BJ (cell line): ENCODE results near the gene COBLL1. TPM values are rescaled to one million over a fixed set of nuclear protein-coding genes. Genes with fewer than 3 reads are reported as not detected.

ENCODE experiments used
- CTCF ChIA-PET: fragments of 350-600 bp; formaldehyde crosslinking; extraction: SDS; loops from one replicate; lab custom pipeline; 2021; ENCODE audit warnings: antibody characterized with exemption, inconsistent platforms; lab: Yijun Ruan, JAX
- POLR2A ChIA-PET: fragments of 300-600 bp; sonication (Branson Sonifier 250); formaldehyde crosslinking; extraction: SDS; loops from one replicate; lab custom pipeline; 2021; ENCODE audit warnings: antibody characterized with exemption; lab: Charles Lee
- DNase-seq: peaks from one replicate; pipeline ENCODE4 v3.0.0-alpha.2; 2011; ENCODE audit warnings: low read depth
- H3K27me3 ChIP-seq: 2 replicates; pipeline ENCODE4 v1.6.0; 2011; ENCODE audit warnings: low read length; ENCODE audit not compliant: control insufficient read depth, insufficient read depth
- H3K36me3 ChIP-seq: 2 replicates; pipeline ENCODE4 v1.5.1; 2011; ENCODE audit warnings: low read length; ENCODE audit not compliant: control insufficient read depth, insufficient read depth
- H3K4me3 ChIP-seq: 2 replicates; pipeline ENCODE4 v1.5.1; 2011; ENCODE audit warnings: low read depth, mild to moderate bottlenecking, control low read depth, low read length
- CTCF ChIP-seq: IDR thresholded peaks from 2 replicates; pipeline ENCODE4 v1.5.1; 2011; ENCODE audit warnings: low read depth, mild to moderate bottlenecking, control low read depth, inconsistent platforms, low read length, moderate library complexity; ENCODE audit not compliant: insufficient read depth
- polyA plus RNA-seq: library from polyadenylated mRNA; depleted of rRNA; stranded (reverse); fragments of >200 nt; gene quantifications from 2 replicates; pipeline ENCODE4 v1.2.3, GENCODE V29; 2011

The COBLL1 gene
- polyA plus RNA-seq, 1 experiment, result 34.2 TPM

DNA sequence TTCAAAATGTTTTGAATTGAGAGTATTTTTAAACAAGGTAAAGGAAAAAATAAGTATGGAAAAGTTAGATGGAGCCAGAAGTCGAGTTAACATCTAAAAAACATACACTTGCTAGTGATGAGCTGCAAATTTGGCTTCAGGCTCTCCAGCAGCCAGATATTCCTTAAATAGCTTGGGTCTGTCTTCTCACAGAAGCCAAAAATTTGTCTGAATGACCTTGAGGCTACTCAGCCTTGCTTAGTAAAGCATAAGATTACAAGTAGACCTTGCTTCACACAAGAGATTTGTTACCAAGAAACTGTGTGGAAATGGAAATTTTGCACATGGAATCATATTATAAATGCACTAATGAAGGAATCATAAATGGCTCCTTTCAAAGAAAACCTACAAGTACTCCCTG is 179.6 kb downstream of the COBLL1 start:
- CTCF ChIA-PET, result interaction anchor here (0.9 kb wide), 1 partner anchor 102 kb away, joined by 3 read pairs; no protein-coding TSS in a partner anchor
- no peak for DNase-seq

DNA sequence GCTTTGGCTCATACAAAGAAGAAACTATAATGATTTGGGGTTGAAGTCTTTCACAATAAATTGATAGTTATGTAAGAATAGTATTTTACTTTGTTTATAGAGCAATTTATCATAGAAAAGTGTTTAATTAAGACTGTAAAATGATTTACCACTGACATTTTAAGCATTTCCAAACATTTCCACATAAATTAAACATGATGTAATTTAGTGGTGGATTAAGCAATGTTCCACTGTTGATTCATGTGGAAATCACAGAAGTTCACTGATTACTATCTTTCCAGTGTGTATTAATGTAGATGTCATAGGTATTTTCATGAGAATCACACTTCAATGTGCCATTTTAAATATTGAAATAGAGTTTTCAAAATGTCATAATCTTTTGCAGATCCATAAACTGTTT is 180.3 kb downstream of the COBLL1 start:
- no peak overlapping the region for H3K4me3 ChIP-seq
- ChIA-PET POLR2A (no interaction called here), CTCF (interaction anchor here (0.9 kb wide), 1 partner anchor 101 kb away, joined by 3 read pairs; no protein-coding TSS in a partner anchor)
- no peaks in the 10 kb centered on the region for H3K27me3 ChIP-seq
- TF ChIP-seq CTCF, result no peak
- peak; percentile 17 for DNase-seq
- no peaks in the 10 kb centered on the region; the same call in 1 of the 2 replicates for H3K36me3 ChIP-seq

More for the DNA sequence above, 179.6 kb downstream of the COBLL1 start:
- POLR2A ChIA-PET, result no interaction called here
- H3K4me3 ChIP-seq, result no peak overlapping the region
- no peaks in the 10 kb centered on the region; the same call in 1 of the 2 replicates for H3K36me3 ChIP-seq
- no peak for TF ChIP-seq CTCF
- no peaks in the 10 kb centered on the region for H3K27me3 ChIP-seq

- CTCF ChIA-PET, result interaction anchor here (1.1 to 1.3 kb wide), 2 partner anchors 15 to 96 kb away, joined by 3 read pairs; no protein-coding TSS in a partner anchor
- no peaks in the 10 kb centered on the region for H3K36me3 ChIP-seq
- H3K4me3 ChIP-seq, result no peak overlapping the region
- TF ChIP-seq CTCF, result no peak
- peak; percentile 41 for DNase-seq
- POLR2A ChIA-PET, result no interaction called here
- H3K27me3 ChIP-seq, result no peaks in the 10 kb centered on the region
Measured at GRCh38 chr2:164657129-164657528, 184.5 kb downstream of the COBLL1 start.

GRCh38 chr2:164655750-164656149 is 185.9 kb downstream of the COBLL1 start:
- DNase-seq, result no peak
- ChIA-PET POLR2A (no interaction called here), CTCF (no interaction called here)
- no peak overlapping the region for H3K4me3 ChIP-seq
- TF ChIP-seq CTCF, result no peak
- no peaks in the 10 kb centered on the region for H3K36me3 ChIP-seq
- H3K27me3 ChIP-seq, result no peaks in the 10 kb centered on the region

- ChIA-PET CTCF (interaction anchor here (0.8 kb wide), 1 partner anchor 1390 kb away, joined by 3 read pairs; no protein-coding TSS in a partner anchor), POLR2A (no interaction called here)
- DNase-seq, result no peak
- Histone ChIP-seq H3K36me3 (no peaks in the 10 kb centered on the region), H3K4me3 (no peak overlapping the region), H3K27me3 (no peaks in the 10 kb centered on the region)
- TF ChIP-seq CTCF, result no peak
Measured at GRCh38 chr2:164655336-164655735, 186.3 kb downstream of the COBLL1 start.
